ENCODE results near the gene SRPK2. TPM values are rescaled to one million over a fixed set of nuclear protein-coding genes. Genes with fewer than 3 reads are reported as not detected.
A peak's percentile ranks its signal among the peaks of the same experiment; 100 is the strongest.

SRPK2 gene
- total RNA-seq, 1 donor from 2014 or later = 54.8 TPM

- Histone ChIP-seq H2AFZ (ENCODE audit: low read depth, low read length) (no peak overlapping the region), H3K79me2 (ENCODE audit: insufficient read depth, low read length) (peaks cover 31% of the 10 kb centered on the region), H4K20me1 (ENCODE audit: insufficient read depth, low read length) (peaks cover 60% of the 10 kb centered on the region), H3K9ac (ENCODE audit: low read length) (no peak overlapping the region), H3K4me3 (ENCODE audit: insufficient read depth, low read depth, low read length) (no peak overlapping the region), H3K27ac (ENCODE audit: low read depth, low read length) (no peak overlapping the region), H3K27me3 (ENCODE audit: insufficient read depth, low read length) (no peaks in the 10 kb centered on the region), H3K36me3 (ENCODE audit: insufficient read depth, low read length) (no peaks in the 10 kb centered on the region), H3K9me3 (ENCODE audit: insufficient read depth, low read depth, low read length) (no peaks in the 10 kb centered on the region), H3K4me1 (ENCODE audit: insufficient read depth, low read length) (peaks cover 12% of the 10 kb centered on the region), H3K4me2 (ENCODE audit: low read length) (no peak overlapping the region)
- no peak overlapping the region for H3K27ac Mint-ChIP-seq (ENCODE audit: unreplicated experiment)
- DNase-seq (ENCODE audit: low read depth) (peak; percentile 18), FAIRE-seq (no peak)
- no peaks in the 10 kb centered on the region for H3K27me3 Mint-ChIP-seq (ENCODE audit: low read depth, unreplicated experiment)
- TF ChIP-seq, protein P1, sequence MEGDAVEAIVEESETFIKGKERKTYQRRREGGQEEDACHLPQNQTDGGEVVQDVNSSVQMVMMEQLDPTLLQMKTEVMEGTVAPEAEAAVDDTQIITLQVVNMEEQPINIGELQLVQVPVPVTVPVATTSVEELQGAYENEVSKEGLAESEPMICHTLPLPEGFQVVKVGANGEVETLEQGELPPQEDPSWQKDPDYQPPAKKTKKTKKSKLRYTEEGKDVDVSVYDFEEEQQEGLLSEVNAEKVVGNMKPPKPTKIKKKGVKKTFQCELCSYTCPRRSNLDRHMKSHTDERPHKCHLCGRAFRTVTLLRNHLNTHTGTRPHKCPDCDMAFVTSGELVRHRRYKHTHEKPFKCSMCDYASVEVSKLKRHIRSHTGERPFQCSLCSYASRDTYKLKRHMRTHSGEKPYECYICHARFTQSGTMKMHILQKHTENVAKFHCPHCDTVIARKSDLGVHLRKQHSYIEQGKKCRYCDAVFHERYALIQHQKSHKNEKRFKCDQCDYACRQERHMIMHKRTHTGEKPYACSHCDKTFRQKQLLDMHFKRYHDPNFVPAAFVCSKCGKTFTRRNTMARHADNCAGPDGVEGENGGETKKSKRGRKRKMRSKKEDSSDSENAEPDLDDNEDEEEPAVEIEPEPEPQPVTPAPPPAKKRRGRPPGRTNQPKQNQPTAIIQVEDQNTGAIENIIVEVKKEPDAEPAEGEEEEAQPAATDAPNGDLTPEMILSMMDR (IDR thresholded peaks at IDR 0.05; ENCODE audit: insufficient read depth, low read depth, low read length) = no peak
- no peak for TF ChIP-seq EZH2 (IDR thresholded peaks at IDR 0.05; ENCODE audit: insufficient read depth, low read length)
- peaks cover 26% of the 10 kb centered on the region for H3K4me1 Mint-ChIP-seq (ENCODE audit: low read depth, unreplicated experiment)
- H3K36me3 Mint-ChIP-seq (ENCODE audit: low read depth, unreplicated experiment) = peaks cover 7% of the 10 kb centered on the region
- H3K9me3 Mint-ChIP-seq (ENCODE audit: unreplicated experiment) = no peaks in the 10 kb centered on the region
- no peak overlapping the region for H3K4me3 Mint-ChIP-seq (ENCODE audit: unreplicated experiment)
These were observed 186.1 kb downstream of the SRPK2 start for GRCh38 chr7:105202616-105203015.

DNA sequence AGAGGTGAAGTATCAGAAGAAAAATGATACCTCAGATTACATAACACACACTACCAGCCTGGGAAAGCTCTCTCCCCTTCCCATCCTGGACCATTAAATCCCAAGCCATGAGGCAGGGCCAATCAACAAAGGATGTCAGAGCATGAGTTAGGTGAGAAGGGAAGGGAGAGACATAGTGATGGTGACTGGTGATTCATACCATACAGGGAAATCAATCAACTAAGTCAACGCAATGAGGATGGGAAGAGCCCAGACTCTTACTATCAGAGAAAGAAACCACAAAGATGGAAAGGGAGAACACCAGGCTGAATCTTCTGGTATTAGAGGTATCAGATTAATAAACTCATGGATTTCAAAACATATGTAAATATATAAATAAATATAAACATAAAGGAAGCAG is 189.3 kb downstream of the SRPK2 start:
- Mint-ChIP-seq H3K27ac (ENCODE audit: unreplicated experiment) (peak overlapping the region; percentile 63), H3K9me3 (ENCODE audit: unreplicated experiment) (no peaks in the 10 kb centered on the region), H3K27me3 (ENCODE audit: low read depth, unreplicated experiment) (no peaks in the 10 kb centered on the region), H3K4me1 (ENCODE audit: low read depth, unreplicated experiment) (peaks cover 17% of the 10 kb centered on the region), H3K36me3 (ENCODE audit: low read depth, unreplicated experiment) (peaks cover 10% of the 10 kb centered on the region), H3K4me3 (ENCODE audit: unreplicated experiment) (no peak overlapping the region)
- H3K4me1 ChIP-seq (ENCODE audit: insufficient read depth, low read length) = peaks cover 19% of the 10 kb centered on the region
- H4K20me1 ChIP-seq (ENCODE audit: insufficient read depth, low read length) = peaks cover 54% of the 10 kb centered on the region
- no peaks in the 10 kb centered on the region for H3K27me3 ChIP-seq (ENCODE audit: insufficient read depth, low read length)
- H3K4me2 ChIP-seq (ENCODE audit: low read length) = no peak overlapping the region
- TF ChIP-seq EZH2 (IDR thresholded peaks at IDR 0.05; ENCODE audit: insufficient read depth, low read length) = no peak
- TF ChIP-seq, protein P1 (IDR thresholded peaks at IDR 0.05; ENCODE audit: insufficient read depth, low read depth, low read length) = no peak
- no peak overlapping the region for H3K4me3 ChIP-seq (ENCODE audit: insufficient read depth, low read depth, low read length)
- DNase-seq (ENCODE audit: low read depth) (peak; percentile 28), FAIRE-seq (no peak)
- no peaks in the 10 kb centered on the region for H3K36me3 ChIP-seq (ENCODE audit: insufficient read depth, low read length)
- H3K9me3 ChIP-seq (ENCODE audit: insufficient read depth, low read depth, low read length) = no peaks in the 10 kb centered on the region
- no peak overlapping the region for H3K27ac ChIP-seq (ENCODE audit: low read depth, low read length)
- H3K9ac ChIP-seq (ENCODE audit: low read length) = no peak overlapping the region
- H2AFZ ChIP-seq (ENCODE audit: low read depth, low read length) = no peak overlapping the region
- peaks cover 18% of the 10 kb centered on the region for H3K79me2 ChIP-seq (ENCODE audit: insufficient read depth, low read length)

GRCh38 chr7:105198223-105198622 is 190.5 kb downstream of the SRPK2 start:
- FAIRE-seq = peak; percentile 68
- peaks cover 50% of the 10 kb centered on the region for H4K20me1 ChIP-seq (ENCODE audit: insufficient read depth, low read length)
- H3K36me3 Mint-ChIP-seq (ENCODE audit: low read depth, unreplicated experiment) = peaks cover 8% of the 10 kb centered on the region

More at GRCh38 chr7:105198223-105198622, 190.5 kb downstream of the SRPK2 start:
- Mint-ChIP-seq H3K27ac (ENCODE audit: unreplicated experiment) (peak overlapping the region; percentile 85), H3K27me3 (ENCODE audit: low read depth, unreplicated experiment) (no peaks in the 10 kb centered on the region), H3K4me3 (ENCODE audit: unreplicated experiment) (no peak overlapping the region), H3K9me3 (ENCODE audit: unreplicated experiment) (no peaks in the 10 kb centered on the region), H3K4me1 (ENCODE audit: low read depth, unreplicated experiment) (peaks cover 17% of the 10 kb centered on the region)
- no peaks in the 10 kb centered on the region for H3K36me3 ChIP-seq (ENCODE audit: insufficient read depth, low read length)
- peaks cover 15% of the 10 kb centered on the region for H3K79me2 ChIP-seq (ENCODE audit: insufficient read depth, low read length)
- peaks cover 19% of the 10 kb centered on the region for H3K4me1 ChIP-seq (ENCODE audit: insufficient read depth, low read length)
- H3K9ac ChIP-seq (ENCODE audit: low read length) = peak overlapping the region; percentile 64
- H3K9me3 ChIP-seq (ENCODE audit: insufficient read depth, low read depth, low read length) = no peaks in the 10 kb centered on the region
- H3K4me2 ChIP-seq (ENCODE audit: low read length) = peak overlapping the region; percentile 72
- H3K27ac ChIP-seq (ENCODE audit: low read depth, low read length) = peak overlapping the region; percentile 71
- H2AFZ ChIP-seq (ENCODE audit: low read depth, low read length) = no peak overlapping the region
- peak; percentile 93 for DNase-seq (ENCODE audit: low read depth)
- TF ChIP-seq EZH2 (IDR thresholded peaks at IDR 0.05; ENCODE audit: insufficient read depth, low read length) = no peak
- TF ChIP-seq, protein P1 (IDR thresholded peaks at IDR 0.05; ENCODE audit: insufficient read depth, low read depth, low read length) = no peak
- H3K4me3 ChIP-seq (ENCODE audit: insufficient read depth, low read depth, low read length) = no peak overlapping the region
- no peaks in the 10 kb centered on the region for H3K27me3 ChIP-seq (ENCODE audit: insufficient read depth, low read length)

Measured in astrocyte (in vitro differentiated cells and primary cell).